ENCODE measurements around the gene ANP32A.

ANP32A gene

GRCh38 chr15:68830141-68830785 lies 9.6 kb upstream of the ANP32A start:
- no peak overlapping the region for H3K27ac ChIP-seq

GRCh38 chr15:68829068-68829467 lies 8.4 kb upstream of the ANP32A start:
- H3K27ac ChIP-seq = no peak overlapping the region
- TF ChIP-seq CTCF (IDR thresholded peaks at IDR 0.05) (peak; percentile 33), ZFX (IDR thresholded peaks at IDR 0.05; ENCODE audit: borderline replicate concordance) (no peak)

More at GRCh38 chr15:68830141-68830785, 9.6 kb upstream of the ANP32A start:
- TF ChIP-seq CTCF (IDR thresholded peaks at IDR 0.05) = no peak

- H3K27ac ChIP-seq = no peak overlapping the region
- TF ChIP-seq CTCF (IDR thresholded peaks at IDR 0.05) (no peak), ZFX (IDR thresholded peaks at IDR 0.05; ENCODE audit: borderline replicate concordance) (no peak)
Measured at GRCh38 chr15:68823561-68823960, 2.9 kb upstream of the ANP32A start.

- TF ChIP-seq ZFX (IDR thresholded peaks at IDR 0.05; ENCODE audit: borderline replicate concordance) = no peak
- TF ChIP-seq CTCF (IDR thresholded peaks at IDR 0.05) = no peak
- peak overlapping the region; percentile 87 for H3K27ac ChIP-seq
Measured at GRCh38 chr15:68822818-68823217, 2.1 kb upstream of the ANP32A start.

- H3K27ac ChIP-seq = peak overlapping the region; percentile 87
- TF ChIP-seq ZFX (IDR thresholded peaks at IDR 0.05; ENCODE audit: borderline replicate concordance) (no peak), CTCF (IDR thresholded peaks at IDR 0.05) (no peak)
Measured at GRCh38 chr15:68821841-68822381, 1.2 kb upstream of the ANP32A start.

- peak overlapping the region; percentile 87 for H3K27ac ChIP-seq
Measured at GRCh38 chr15:68821190-68821840, 620 bp upstream of the ANP32A start.

More at GRCh38 chr15:68821190-68821840, 620 bp upstream of the ANP32A start:
- TF ChIP-seq ZFX (IDR thresholded peaks at IDR 0.05; ENCODE audit: borderline replicate concordance) (no peak), CTCF (IDR thresholded peaks at IDR 0.05) (no peak)
